HCT116 (cell line): ENCODE measurements around the gene USP32. TPM values are rescaled to one million over a fixed set of nuclear protein-coding genes. Genes with fewer than 3 reads are reported as not detected.

Experiments used
- ATAC-seq: fragments of 200-7000 bp; cut with Tn5 transposase; 2 replicates; pipeline ENCODE4 v1.9.1; 2020; ENCODE audit warnings: mild to moderate bottlenecking, moderate library complexity
- BruUV-seq: library from RNA; stranded (reverse); fragments of 400-500 nt; replicated peaks from 2 replicates; lab custom pipeline; 2021; lab: Mats Ljungman, UMichigan
- CTCF ChIA-PET: fragments of 300-600 bp; sonication (Branson Sonifier 250); formaldehyde crosslinking; loops from one replicate; lab custom pipeline; 2021; ENCODE audit warnings: antibody characterized with exemption; lab: Charles Lee
- POLR2A ChIA-PET: fragments of 300-600, 350-600 bp; sonication (Branson Sonifier 250); formaldehyde crosslinking; loops from one replicate; lab custom pipeline; 2021; ENCODE audit warnings: antibody characterized with exemption; lab: Charles Lee
- RAD21 ChIA-PET, 2 experiments: fragments of 300-600 bp; sonication (Branson Sonifier 250); formaldehyde crosslinking; loops; one replicate each; lab custom pipeline; 2023; ENCODE audit warnings: low total read pairs in 2 of 2; ENCODE audit not compliant: uncharacterized antibody in 2 of 2, unreplicated experiment in 2 of 2, low non-redundant PET in 1 of 2; lab: Charles Lee
- DNase-seq: peaks from one replicate; pipeline ENCODE4 v3.0.0-alpha.2; 2010; ENCODE audit warnings: low read depth, low spot score
- H2AFZ ChIP-seq: fragments of 200-600 bp; shearing (Covaris generic), sonication (generic); 2 replicates; pipeline ENCODE4 v1.6.1; 2017; ENCODE audit warnings: low read depth, mixed run types, mixed read lengths, antibody characterized with exemption, low read length; ENCODE audit not compliant: poor library complexity, severe bottlenecking
- H3K27ac ChIP-seq: 2 replicates; pipeline ENCODE4 v1.5.1; 2012; ENCODE audit warnings: low read depth, low read length
- H3K27me3 ChIP-seq: fragments of 200-600 bp; sonication (generic); 2 replicates; pipeline ENCODE4 v1.6.1; 2016; ENCODE audit warnings: mixed run types, low read length, mixed read lengths; ENCODE audit not compliant: insufficient read depth
- H3K36me3 ChIP-seq, 2 experiments: fragments of 200-500 bp in 1 of 2; fragments of 200-600 bp in 1 of 2; sonication (Bioruptor generic) in 1 of 2; sonication (generic) in 1 of 2; 2 replicates each; pipeline versions ENCODE4 v1.5.1 to v1.6.1; 2014 to 2016; ENCODE audit warnings: low read length in 2 of 2, inconsistent platforms in 1 of 2, mixed read lengths in 1 of 2, mixed run types in 1 of 2; ENCODE audit not compliant: insufficient read depth in 2 of 2, control insufficient read depth in 1 of 2
- H3K4me1 ChIP-seq, 2 experiments: fragments of 200-600 bp in 1 of 2; sonication (generic) in 1 of 2; 2 replicates each; pipeline versions ENCODE4 v1.5.1 to v1.6.1; 2012 to 2017; ENCODE audit warnings: low read length in 2 of 2, inconsistent platforms in 1 of 2, mild to moderate bottlenecking in 1 of 2, mixed read lengths in 1 of 2, mixed run types in 1 of 2, moderate library complexity in 1 of 2; ENCODE audit not compliant: insufficient read depth in 2 of 2, control insufficient read depth in 1 of 2
- H3K4me2 ChIP-seq: fragments of 200-600 bp; sonication (generic); 2 replicates; pipeline ENCODE4 v1.6.1; 2017; ENCODE audit warnings: mixed run types, low read length, mixed read lengths
- H3K4me3 ChIP-seq, 2 experiments: fragments of 200-600 bp in 1 of 2; sonication (generic) in 1 of 2; replicated peaks in 1 of 2; 2 replicates each; pipeline ENCODE4 v1.5.1; 2011 to 2016; ENCODE audit warnings: low read length in 2 of 2, control low read depth in 1 of 2, low read depth in 1 of 2, mild to moderate bottlenecking in 1 of 2, mixed read lengths in 1 of 2, mixed run types in 1 of 2
- H3K79me2 ChIP-seq: fragments of 200-600 bp; sonication (generic); 2 replicates; pipeline ENCODE4 v1.6.1; 2017; ENCODE audit warnings: mild to moderate bottlenecking, mixed run types, low read length, moderate library complexity, mixed read lengths; ENCODE audit not compliant: insufficient read depth
- H3K9ac ChIP-seq: fragments of 200-600 bp; sonication (generic); 2 replicates; pipeline ENCODE4 v1.6.1; 2016; ENCODE audit warnings: low read length, mixed read lengths
- H3K9me2 ChIP-seq: fragments of 200-600 bp; sonication (generic), shearing (Covaris generic); 2 replicates; pipeline ENCODE4 v1.6.1; 2017; ENCODE audit warnings: mixed run types, mild to moderate bottlenecking, moderate library complexity; ENCODE audit not compliant: insufficient read depth
- H3K9me3 ChIP-seq, 2 experiments: fragments of 200-500 bp in 1 of 2; fragments of 200-600 bp in 1 of 2; sonication (Bioruptor generic) in 1 of 2; sonication (generic) in 1 of 2; 2 replicates each; pipeline ENCODE4 v1.6.1; 2014 to 2017; ENCODE audit warnings: low read length in 2 of 2, mixed read lengths in 2 of 2, inconsistent platforms in 1 of 2, low read depth in 1 of 2, mild to moderate bottlenecking in 1 of 2, mixed run types in 1 of 2, moderate library complexity in 1 of 2; ENCODE audit not compliant: control insufficient read depth in 1 of 2, insufficient read depth in 1 of 2
- H4K20me1 ChIP-seq: fragments of 200-600 bp; sonication (generic), shearing (Covaris generic); 2 replicates; pipeline ENCODE4 v1.6.1; 2017; ENCODE audit warnings: mixed run types, mild to moderate bottlenecking, moderate library complexity; ENCODE audit not compliant: insufficient read depth
- CBX3 ChIP-seq: IDR thresholded peaks from 2 replicates; pipeline ENCODE4 v1.6.1; 2012; ENCODE audit warnings: low read depth
- EGR1 ChIP-seq: IDR thresholded peaks from 2 replicates; pipeline ENCODE4 v1.6.1; 2012; ENCODE audit warnings: low read depth
- EZH2phosphoT487 ChIP-seq: fragments of 200-600 bp; IDR thresholded peaks from 2 replicates; pipeline ENCODE4 v1.6.1; 2018; ENCODE audit warnings: antibody characterized with exemption, borderline replicate concordance
- FOSL1 ChIP-seq: IDR thresholded peaks from 2 replicates; pipeline ENCODE4 v1.6.1; 2012; ENCODE audit warnings: low read depth
- JUND ChIP-seq: IDR thresholded peaks from 2 replicates; pipeline ENCODE4 v1.6.1; 2012
- RAD21 ChIP-seq: IDR thresholded peaks from 2 replicates; pipeline ENCODE4 v1.6.1; 2012; ENCODE audit warnings: low read depth, mild to moderate bottlenecking
- SIN3A ChIP-seq: IDR thresholded peaks from 2 replicates; pipeline ENCODE4 v1.6.1; 2012; ENCODE audit warnings: low read depth
- SP1 ChIP-seq: IDR thresholded peaks from 2 replicates; pipeline ENCODE4 v1.6.1; 2012; ENCODE audit warnings: low read depth
- TCF7L2 ChIP-seq: IDR thresholded peaks from 2 replicates; pipeline ENCODE4 v1.7.0; 2011; ENCODE audit warnings: borderline replicate concordance, inconsistent platforms; ENCODE audit not compliant: insufficient read depth, insufficient read length; ENCODE audit errors: extremely low read depth
- YY1 ChIP-seq: IDR thresholded peaks from 2 replicates; pipeline ENCODE4 v1.6.1; 2011; ENCODE audit warnings: low read length, low read depth, moderate library complexity, mild to moderate bottlenecking; ENCODE audit not compliant: insufficient replicate concordance; ENCODE audit errors: extremely low read depth
- ZFX ChIP-seq: fragments of 450-650 bp; IDR thresholded peaks from 2 replicates; pipeline ENCODE4 v1.6.1; 2017
- ZNF274 ChIP-seq: fragments of 200-500 bp; sonication (Bioruptor generic); IDR thresholded peaks from 2 replicates; pipeline ENCODE4 v1.6.1; 2014; ENCODE audit warnings: mild to moderate bottlenecking, low read depth, low read length, inconsistent platforms
- intact Hi-C: fragments of 100-400 bp; cut with micrococcal nuclease; formaldehyde crosslinking; loops from 2 replicates; pipeline ENCODE4 v1.10.0; 2022
- total RNA-seq: library from RNA; stranded (reverse); gene quantifications from one replicate; pipeline ENCODE4 v1.2.1, GENCODE V29; 2021; ENCODE audit not compliant: unreplicated experiment
- TF ChIP-seq, protein P1 (sequence below): IDR thresholded peaks from 2 replicates; pipeline ENCODE4 v1.6.1; 2011; ENCODE audit warnings: mild to moderate bottlenecking, low read length, moderate library complexity; ENCODE audit not compliant: insufficient replicate concordance; ENCODE audit errors: extremely low read depth
- TF ChIP-seq, protein P2 (sequence below), 3 experiments: fragments of 200-600 bp in 1 of 3; sonication (generic) in 1 of 3; IDR thresholded peaks in 2 of 3; conservative IDR thresholded peaks in 1 of 3; 2 replicates each; pipeline ENCODE4 v1.5.1; 2012 to 2017; ENCODE audit warnings: low read depth in 2 of 3, low read length in 2 of 3, antibody characterized with exemption in 1 of 3, borderline replicate concordance in 1 of 3, control low read depth in 1 of 3, mild to moderate bottlenecking in 1 of 3, mixed read lengths in 1 of 3, mixed run types in 1 of 3, moderate library complexity in 1 of 3; ENCODE audit not compliant: insufficient read depth in 1 of 3
- TF ChIP-seq, protein P3 (sequence below): IDR thresholded peaks from 2 replicates; pipeline ENCODE4 v1.6.1; 2012

USP32 gene
- total RNA-seq, 1 experiment from 2014 or later, result 67.0 TPM

DNA sequence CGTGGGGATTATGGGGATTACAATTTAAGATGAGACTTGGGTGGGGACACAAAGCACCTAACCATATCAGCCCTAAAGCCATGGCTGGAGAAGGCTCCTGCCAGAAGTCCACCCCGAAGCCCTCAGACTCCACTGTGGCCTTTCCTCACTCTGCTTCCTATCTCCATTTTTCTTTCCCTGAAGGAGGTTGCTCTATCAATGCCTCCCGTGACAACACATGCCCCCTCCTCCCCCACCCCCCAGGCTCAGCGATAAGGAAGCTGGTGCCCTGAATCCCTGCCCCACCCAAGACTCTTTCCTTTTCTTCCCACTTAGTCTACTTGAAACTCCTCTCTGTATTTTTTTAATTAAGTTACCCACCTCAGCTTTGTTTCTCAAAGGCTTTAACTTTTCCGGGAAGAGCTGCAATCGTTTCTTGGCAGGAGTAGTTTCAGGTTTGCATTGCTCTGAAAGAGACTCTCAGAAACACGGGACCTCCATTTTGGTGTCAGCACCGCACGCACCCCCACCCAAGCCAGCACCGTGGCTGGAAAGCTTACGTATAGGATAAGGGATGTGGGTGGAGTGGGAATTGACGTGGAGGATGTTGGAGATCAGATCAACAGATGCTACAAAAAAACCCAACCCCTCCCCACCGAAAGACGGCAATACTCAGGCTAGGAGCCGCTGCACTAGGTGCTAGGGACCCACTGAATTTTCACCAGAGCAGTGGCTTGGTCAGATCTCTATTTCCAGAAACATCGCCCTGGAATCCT lies 257.4 kb downstream of the USP32 start:
- ATAC-seq (peak; percentile 21), DNase-seq (no peak)
- Histone ChIP-seq H3K9me3 (no peaks in the 10 kb centered on the region), H3K27me3 (no peaks in the 10 kb centered on the region), H3K4me2 (peak overlapping the region; percentile 95), H3K79me2 (peaks cover 4% of the 10 kb centered on the region; the same call in 1 of the 2 replicates), H4K20me1 (no peaks in the 10 kb centered on the region), H3K36me3 (no peaks in the 10 kb centered on the region), H3K9me2 (no peaks in the 10 kb centered on the region), H3K4me3 (peak overlapping the region; percentile 85 to 96), H3K4me1 (peaks cover 3 to 14% of the 10 kb centered on the region in 2 experiments; a peak in 1 of 4 replicates), H3K9ac (peak overlapping the region; percentile 77), H3K27ac (peak overlapping the region; percentile 48), H2AFZ (no peak overlapping the region)
- BruUV-seq, result no TSS peak
- TF ChIP-seq FOSL1 (no peak), SP1 (no peak), EZH2phosphoT487 (no peak), JUND (no peak), ZNF274 (no peak), SIN3A (no peak)
- TF ChIP-seq, protein P1, sequence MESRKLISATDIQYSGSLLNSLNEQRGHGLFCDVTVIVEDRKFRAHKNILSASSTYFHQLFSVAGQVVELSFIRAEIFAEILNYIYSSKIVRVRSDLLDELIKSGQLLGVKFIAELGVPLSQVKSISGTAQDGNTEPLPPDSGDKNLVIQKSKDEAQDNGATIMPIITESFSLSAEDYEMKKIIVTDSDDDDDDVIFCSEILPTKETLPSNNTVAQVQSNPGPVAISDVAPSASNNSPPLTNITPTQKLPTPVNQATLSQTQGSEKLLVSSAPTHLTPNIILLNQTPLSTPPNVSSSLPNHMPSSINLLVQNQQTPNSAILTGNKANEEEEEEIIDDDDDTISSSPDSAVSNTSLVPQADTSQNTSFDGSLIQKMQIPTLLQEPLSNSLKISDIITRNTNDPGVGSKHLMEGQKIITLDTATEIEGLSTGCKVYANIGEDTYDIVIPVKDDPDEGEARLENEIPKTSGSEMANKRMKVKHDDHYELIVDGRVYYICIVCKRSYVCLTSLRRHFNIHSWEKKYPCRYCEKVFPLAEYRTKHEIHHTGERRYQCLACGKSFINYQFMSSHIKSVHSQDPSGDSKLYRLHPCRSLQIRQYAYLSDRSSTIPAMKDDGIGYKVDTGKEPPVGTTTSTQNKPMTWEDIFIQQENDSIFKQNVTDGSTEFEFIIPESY, result no peak
- ChIA-PET RAD21 (no interaction called here), CTCF (no interaction called here), POLR2A (interaction anchor here (1.7 kb wide), 1 partner anchor 465 kb away, joined by 4 read pairs; the partner anchor contains the start of gene PPM1D)
- intact Hi-C loops, result no loop called here

DNA sequence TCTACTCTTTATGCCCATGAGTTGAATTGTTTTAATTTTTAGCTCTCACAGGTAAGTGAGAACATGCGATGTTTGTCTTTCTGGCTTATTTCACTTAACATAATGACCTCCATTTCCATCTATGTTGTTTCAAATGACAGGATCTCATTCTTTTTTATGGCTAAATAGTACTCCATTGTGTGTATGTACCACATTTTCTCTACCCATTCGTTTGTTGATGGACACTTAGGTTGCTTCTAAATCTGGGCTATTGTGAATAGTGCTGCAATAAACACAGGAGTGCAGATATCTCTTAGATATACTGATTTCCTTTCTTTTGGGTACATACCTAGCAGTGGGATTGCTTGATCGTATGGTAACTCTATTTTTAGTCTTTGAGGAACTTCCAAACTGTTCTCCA lies 261.5 kb downstream of the USP32 start:
- H3K9me2 ChIP-seq, result no peaks in the 10 kb centered on the region
- H3K79me2 ChIP-seq, result peaks cover 4% of the 10 kb centered on the region; the same call in 1 of the 2 replicates
- no TSS peak for BruUV-seq
- intact Hi-C loops, result no loop called here
- no peaks in the 10 kb centered on the region for H3K36me3 ChIP-seq
- RAD21 ChIA-PET, result no interaction called here
- H4K20me1 ChIP-seq, result no peaks in the 10 kb centered on the region
- POLR2A ChIA-PET, result no interaction called here
- H3K4me3 ChIP-seq, result no peak overlapping the region
- H2AFZ ChIP-seq, result no peak overlapping the region
- H3K27me3 ChIP-seq, result no peaks in the 10 kb centered on the region
- CTCF ChIA-PET, result no interaction called here
- no peak overlapping the region for H3K27ac ChIP-seq
- no peak overlapping the region for H3K4me2 ChIP-seq
- no peak overlapping the region for H3K9ac ChIP-seq
- DNase-seq (no peak), ATAC-seq (no peak)
- H3K4me1 ChIP-seq, result peaks cover 3 to 8% of the 10 kb centered on the region in 2 experiments; a peak in 1 of 4 replicates
- no peaks in the 10 kb centered on the region for H3K9me3 ChIP-seq
- TF ChIP-seq TCF7L2, result no peak
- no peak for TF ChIP-seq ZFX
- no peak for TF ChIP-seq YY1
- TF ChIP-seq, protein P2, sequence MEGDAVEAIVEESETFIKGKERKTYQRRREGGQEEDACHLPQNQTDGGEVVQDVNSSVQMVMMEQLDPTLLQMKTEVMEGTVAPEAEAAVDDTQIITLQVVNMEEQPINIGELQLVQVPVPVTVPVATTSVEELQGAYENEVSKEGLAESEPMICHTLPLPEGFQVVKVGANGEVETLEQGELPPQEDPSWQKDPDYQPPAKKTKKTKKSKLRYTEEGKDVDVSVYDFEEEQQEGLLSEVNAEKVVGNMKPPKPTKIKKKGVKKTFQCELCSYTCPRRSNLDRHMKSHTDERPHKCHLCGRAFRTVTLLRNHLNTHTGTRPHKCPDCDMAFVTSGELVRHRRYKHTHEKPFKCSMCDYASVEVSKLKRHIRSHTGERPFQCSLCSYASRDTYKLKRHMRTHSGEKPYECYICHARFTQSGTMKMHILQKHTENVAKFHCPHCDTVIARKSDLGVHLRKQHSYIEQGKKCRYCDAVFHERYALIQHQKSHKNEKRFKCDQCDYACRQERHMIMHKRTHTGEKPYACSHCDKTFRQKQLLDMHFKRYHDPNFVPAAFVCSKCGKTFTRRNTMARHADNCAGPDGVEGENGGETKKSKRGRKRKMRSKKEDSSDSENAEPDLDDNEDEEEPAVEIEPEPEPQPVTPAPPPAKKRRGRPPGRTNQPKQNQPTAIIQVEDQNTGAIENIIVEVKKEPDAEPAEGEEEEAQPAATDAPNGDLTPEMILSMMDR (IDR thresholded peaks at IDR 0.05 in 2 of 3, conservative IDR thresholded peaks at IDR 0.05 in 1 of 3; ENCODE audit: borderline replicate concordance in 1 of 3, insufficient read depth in 1 of 3, low read depth in 2 of 3, low read length in 2 of 3), result no peak
- TF ChIP-seq EGR1, result no peak
- no peak for TF ChIP-seq CBX3
- TF ChIP-seq, protein P3, sequence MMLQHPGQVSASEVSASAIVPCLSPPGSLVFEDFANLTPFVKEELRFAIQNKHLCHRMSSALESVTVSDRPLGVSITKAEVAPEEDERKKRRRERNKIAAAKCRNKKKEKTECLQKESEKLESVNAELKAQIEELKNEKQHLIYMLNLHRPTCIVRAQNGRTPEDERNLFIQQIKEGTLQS, result no peak
- TF ChIP-seq SP1, result no peak
- no peak for TF ChIP-seq RAD21
